HG02852 (cell line): Measurements from ENCODE around the gene B3GNT3.

Experiments
- ATAC-seq: cut with Tn5 transposase; IDR thresholded peaks from one replicate; pipeline ENCODE4 v1.9.1; 2021; ENCODE audit warnings: mild to moderate bottlenecking, moderate library complexity; ENCODE audit not compliant: unreplicated experiment

The B3GNT3 gene

GRCh38 chr19:17855280-17856152 is 60.6 kb downstream of the B3GNT3 start:
- no peak for ATAC-seq

GRCh38 chr19:17859533-17860330 is 64.8 kb downstream of the B3GNT3 start, which contains the start of gene RPL18A:
Gene RPL18A, plus strand, starts transcription at chr19:17859910. Its CDS starts 47 bp downstream, at chr19:17859957.
- ATAC-seq, result peak; percentile 88

GRCh38 chr19:17860331-17860992 is 65.5 kb downstream of the B3GNT3 start:
- no peak for ATAC-seq

GRCh38 chr19:17860993-17861360 is 66.0 kb downstream of the B3GNT3 start:
- ATAC-seq, result no peak

GRCh38 chr19:17861542-17862402 is 66.8 kb downstream of the B3GNT3 start:
- no peak for ATAC-seq

- no peak for ATAC-seq
These were observed 68.0 kb downstream of the B3GNT3 start for GRCh38 chr19:17862711-17863519.
